H1 (cell line): ENCODE data around the gene TPPP. TPM values are rescaled to one million over a fixed set of nuclear protein-coding genes. Genes with fewer than 3 reads are reported as not detected.

Source experiments
- CBX8 ChIP-seq: fragments of 300-800, 300-1000 bp; sonication (generic); IDR thresholded peaks from 2 replicates; pipeline ENCODE4 v1.7.1; 2016; ENCODE audit warnings: low read depth, low read length, borderline replicate concordance
- KDM4A ChIP-seq: IDR thresholded peaks from one replicate; pipeline ENCODE4 v1.7.1; 2012; ENCODE audit warnings: low read depth, mild to moderate bottlenecking, moderate library complexity, low read length, inconsistent platforms; ENCODE audit not compliant: severe bottlenecking
- RXRA ChIP-seq: IDR thresholded peaks from 2 replicates; pipeline ENCODE4 v1.6.1; 2011; ENCODE audit warnings: low read depth, mild to moderate bottlenecking, low read length, moderate library complexity; ENCODE audit not compliant: insufficient read depth
- TAF1 ChIP-seq: IDR thresholded peaks from 2 replicates; pipeline ENCODE4 v1.6.1; 2011; ENCODE audit warnings: mild to moderate bottlenecking, low read depth, low read length
- YY1 ChIP-seq: IDR thresholded peaks from 2 replicates; pipeline ENCODE4 v1.6.1; 2011; ENCODE audit warnings: low read depth, mild to moderate bottlenecking, low read length
- polyA plus RNA-seq, 7 experiments: library from polyadenylated mRNA; depleted of rRNA in 3 of 7; stranded (reverse) in 5 of 7; unstranded in 2 of 7; fragments of >200 nt in 5 of 7; fragments of 200-250 nt in 2 of 7; gene quantifications; 1 replicate in 5 of 7; 2 replicates in 1 of 7; 4 replicates in 1 of 7; pipeline versions ENCODE4 v1.2.1 to v1.2.3, GENCODE V29; 2011 to 2013; ENCODE audit warnings: missing spikeins in 2 of 7, mixed read lengths in 2 of 7
- total RNA-seq: library from RNA; stranded (reverse); fragmentation: NEBNext Ultra II Directional; extraction: Animal tissue kit (Norgen Biotek cat#: 25700); gene quantifications from 2 replicates; pipeline ENCODE4 v1.2.1, GENCODE V29; 2021

TPPP gene
- total and polyA plus RNA-seq, 2 of the 8 experiments (the other 6 are each of a cell fraction or from before 2014, with no cell fraction given) = 0.36 to 0.93 TPM

DNA sequence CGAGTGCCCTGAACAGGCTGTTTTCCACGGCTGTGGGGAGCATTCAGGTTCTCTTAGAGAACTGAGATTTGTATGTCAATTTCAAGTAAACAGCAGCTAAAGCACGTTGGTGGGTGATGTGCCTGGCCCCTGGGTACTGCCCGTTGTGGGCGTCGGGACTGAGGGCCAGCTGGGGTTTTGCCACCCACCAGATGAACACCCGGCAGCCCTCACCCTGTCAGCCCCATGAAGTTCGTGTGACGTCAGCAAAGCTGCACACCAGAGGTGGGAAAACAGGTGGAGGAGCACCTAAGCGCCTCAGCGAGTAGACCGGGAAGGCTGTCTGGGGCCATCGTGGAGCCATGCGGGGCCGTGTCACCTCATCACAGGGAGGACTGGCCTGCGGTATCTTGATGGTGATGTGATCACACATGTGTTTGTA, 71.8 kb downstream of the TPPP start (continued):
- no peak for TF ChIP-seq RXRA
- no peak for TF ChIP-seq KDM4A
- TF ChIP-seq YY1 = no peak
- no peak for TF ChIP-seq TAF1
- TF ChIP-seq CBX8 = no peak
